H9 (cell line): Measurements from ENCODE around the gene KCTD6. TPM values are rescaled to one million over a fixed set of nuclear protein-coding genes. Genes with fewer than 3 reads are reported as not detected.
A peak's percentile ranks its signal among the peaks of the same experiment; 100 is the strongest.

Experiments
- DNase-seq: peaks from one replicate; pipeline ENCODE4 v3.0.0-alpha.2; 2017
- H2AFZ ChIP-seq: one replicate; pipeline ENCODE4 v1.6.1; 2013; ENCODE audit warnings: mild to moderate bottlenecking, low read length, control low read depth, moderate library complexity
- H2AK5ac ChIP-seq: 2 replicates; pipeline ENCODE4 v1.6.1; 2013; ENCODE audit warnings: low read length, control low read depth, mixed read lengths; ENCODE audit not compliant: insufficient read length
- H2BK120ac ChIP-seq: one replicate; pipeline ENCODE4 v1.6.1; 2013; ENCODE audit warnings: low read depth, mild to moderate bottlenecking, low read length, control low read depth, inconsistent platforms; ENCODE audit not compliant: poor library complexity, severe bottlenecking
- H2BK12ac ChIP-seq: 2 replicates; pipeline ENCODE4 v1.6.1; 2013; ENCODE audit warnings: low read length, control low read depth, mixed read lengths, low read depth; ENCODE audit not compliant: insufficient read length
- H2BK15ac ChIP-seq: 2 replicates; pipeline ENCODE4 v1.6.1; 2013; ENCODE audit warnings: low read depth, low read length, control low read depth
- H2BK20ac ChIP-seq: one replicate; pipeline ENCODE4 v1.6.1; 2013; ENCODE audit warnings: low read depth, mild to moderate bottlenecking, low read length, control low read depth, inconsistent platforms; ENCODE audit not compliant: poor library complexity, severe bottlenecking
- H2BK5ac ChIP-seq: 2 replicates; pipeline ENCODE4 v1.6.1; 2013; ENCODE audit warnings: low read length, control low read depth, mixed read lengths; ENCODE audit not compliant: insufficient read length
- H3K14ac ChIP-seq: 2 replicates; pipeline ENCODE4 v1.6.1; 2013; ENCODE audit warnings: low read length, control low read depth; ENCODE audit not compliant: insufficient read depth
- H3K18ac ChIP-seq: 2 replicates; pipeline ENCODE4 v1.6.1; 2013; ENCODE audit warnings: low read depth, mild to moderate bottlenecking, mixed read lengths, low read length, control low read depth; ENCODE audit not compliant: insufficient read length
- H3K23ac ChIP-seq: 2 replicates; pipeline ENCODE4 v1.6.1; 2013; ENCODE audit warnings: low read length, control low read depth, mixed read lengths, low read depth; ENCODE audit not compliant: insufficient read length
- H3K23me2 ChIP-seq: 2 replicates; pipeline ENCODE4 v1.6.1; 2013; ENCODE audit warnings: low read depth, mild to moderate bottlenecking, mixed read lengths, low read length, control low read depth; ENCODE audit not compliant: insufficient read length, poor library complexity, severe bottlenecking
- H3K27ac ChIP-seq: 2 replicates; pipeline ENCODE4 v1.5.1; 2013; ENCODE audit warnings: low read length, control low read depth, mixed read lengths, low read depth; ENCODE audit not compliant: insufficient read length
- H3K27me3 ChIP-seq: 2 replicates; pipeline ENCODE4 v1.6.1; 2013; ENCODE audit warnings: low read length, control low read depth, inconsistent platforms; ENCODE audit not compliant: insufficient read depth
- H3K4ac ChIP-seq: 2 replicates; pipeline ENCODE4 v1.6.1; 2013; ENCODE audit warnings: low read depth, mild to moderate bottlenecking, control low read depth, inconsistent platforms, low read length, moderate library complexity
- H3K4me1 ChIP-seq: 2 replicates; pipeline ENCODE4 v1.6.1; 2013; ENCODE audit warnings: low read length, control low read depth, inconsistent platforms; ENCODE audit not compliant: insufficient read depth
- H3K4me2 ChIP-seq: 2 replicates; pipeline ENCODE4 v1.6.1; 2013; ENCODE audit warnings: low read length, control low read depth, mixed read lengths; ENCODE audit not compliant: insufficient read length, insufficient read depth
- H3K56ac ChIP-seq: 2 replicates; pipeline ENCODE4 v1.6.1; 2013; ENCODE audit warnings: low read depth, mild to moderate bottlenecking, mixed read lengths, low read length, control low read depth; ENCODE audit not compliant: insufficient read length
- H3K79me1 ChIP-seq: 2 replicates; pipeline ENCODE4 v1.6.1; 2013; ENCODE audit warnings: low read depth, mild to moderate bottlenecking, moderate library complexity, low read length, control low read depth, inconsistent platforms; ENCODE audit not compliant: insufficient read depth, poor library complexity, severe bottlenecking
- H3K79me2 ChIP-seq: 2 replicates; pipeline ENCODE4 v1.6.1; 2013; ENCODE audit warnings: low read length, control low read depth, inconsistent platforms; ENCODE audit not compliant: insufficient read depth
- H3K9ac ChIP-seq: 2 replicates; pipeline ENCODE4 v1.6.1; 2013; ENCODE audit warnings: low read length, control low read depth, mixed read lengths; ENCODE audit not compliant: insufficient read length; ENCODE audit errors: extremely low read depth
- H3K9me3 ChIP-seq: one replicate; pipeline ENCODE4 v1.6.1; 2013; ENCODE audit warnings: low read depth, low read length, inconsistent platforms; ENCODE audit not compliant: control insufficient read depth
- H3T11ph ChIP-seq: one replicate; pipeline ENCODE4 v1.6.1; 2013; ENCODE audit warnings: mild to moderate bottlenecking, low read length, control low read depth, inconsistent platforms
- H4K20me1 ChIP-seq: one replicate; pipeline ENCODE4 v1.6.1; 2013; ENCODE audit not compliant: control insufficient read depth, insufficient read length, insufficient read depth
- H4K5ac ChIP-seq: 2 replicates; pipeline ENCODE4 v1.6.1; 2013; ENCODE audit warnings: low read depth, mild to moderate bottlenecking, mixed read lengths, low read length, control low read depth; ENCODE audit not compliant: insufficient read length
- H4K8ac ChIP-seq: replicated peaks from 2 replicates; pipeline ENCODE4 v1.6.1; 2013; ENCODE audit warnings: low read length, control low read depth, mixed read lengths, low read depth; ENCODE audit not compliant: insufficient read length
- H4K91ac ChIP-seq: 2 replicates; pipeline ENCODE4 v1.6.1; 2013; ENCODE audit warnings: low read depth, mild to moderate bottlenecking, moderate library complexity, mixed read lengths, low read length, control low read depth; ENCODE audit not compliant: insufficient read length
- H3K27ac Mint-ChIP-seq, 3 experiments: 2 replicates in 2 of 3; 3 replicates in 1 of 3; pipeline ENCODE4 v1.8.0; 2020 to 2021; ENCODE audit warnings: mixed read lengths in 3 of 3, mild to moderate bottlenecking in 1 of 3, moderate library complexity in 1 of 3
- H3K27me3 Mint-ChIP-seq: 2 replicates; pipeline ENCODE4 v1.8.0; 2021; ENCODE audit warnings: low read depth, mild to moderate bottlenecking, moderate library complexity, mixed read lengths
- H3K36me3 Mint-ChIP-seq, 3 experiments: 2 replicates in 2 of 3; 3 replicates in 1 of 3; pipeline ENCODE4 v1.8.0; 2020 to 2021; ENCODE audit warnings: low read depth in 3 of 3, mixed read lengths in 3 of 3; ENCODE audit not compliant: insufficient read depth in 1 of 3
- H3K4me1 Mint-ChIP-seq, 2 experiments: 2 replicates each; pipeline ENCODE4 v1.8.0; 2020; ENCODE audit warnings: mixed read lengths in 2 of 2
- H3K4me3 Mint-ChIP-seq, 2 experiments: 2 replicates in 1 of 2; 3 replicates in 1 of 2; pipeline ENCODE4 v1.8.0; 2020 to 2021; ENCODE audit warnings: mild to moderate bottlenecking in 2 of 2, mixed read lengths in 2 of 2, moderate library complexity in 1 of 2
- H3K9me3 Mint-ChIP-seq, 2 experiments: 2 replicates in 1 of 2; 3 replicates in 1 of 2; pipeline ENCODE4 v1.8.0; 2020; ENCODE audit warnings: mild to moderate bottlenecking in 2 of 2, mixed read lengths in 2 of 2, moderate library complexity in 1 of 2
- WGBS: extraction: QIAGEN DNeasy Blood & Tissue Kit; methylation state at CpG from one replicate; pipeline ENCODE4 v1.1.7; 2013; ENCODE audit warnings: missing lambda C conversion rate, low lambda C conversion rate, mixed read lengths; ENCODE audit not compliant: insufficient read length; ENCODE audit errors: extremely low coverage; 5-methylcytosine and 5-hydroxymethylcytosine counted together
- total RNA-seq: library from RNA; stranded (reverse); gene quantifications from 2 replicates; pipeline ENCODE4 v1.2.1, GENCODE V29; 2021
- TF ChIP-seq, protein P1 (sequence below): fragments of 200-600 bp; sonication (generic); conservative IDR thresholded peaks from 3 replicates; pipeline ENCODE4 v1.8.0; 2021; ENCODE audit warnings: antibody characterized with exemption, mild to moderate bottlenecking

The KCTD6 gene
- total RNA-seq, 1 experiment from 2014 or later = 14.2 TPM

- Histone ChIP-seq H3T11ph (no peak overlapping the region), H3K27me3 (no peaks in the 10 kb centered on the region), H2AK5ac (no peak overlapping the region), H2BK20ac (no peak overlapping the region), H2BK5ac (no peak overlapping the region), H3K79me1 (no peaks in the 10 kb centered on the region), H4K91ac (peak overlapping the region; percentile 13), H3K27ac (no peak overlapping the region), H3K18ac (no peak overlapping the region), H4K5ac (no peak overlapping the region), H3K23ac (peak overlapping the region; percentile 92), H3K4me1 (peaks cover 6% of the 10 kb centered on the region), H4K8ac (no peak overlapping the region), H3K79me2 (no peaks in the 10 kb centered on the region), H2AFZ (no peak overlapping the region), H3K4ac (no peak overlapping the region), H2BK12ac (no peak overlapping the region), H3K14ac (no peak overlapping the region), H3K4me2 (no peak overlapping the region), H4K20me1 (no peaks in the 10 kb centered on the region), H3K56ac (no peak overlapping the region), H2BK120ac (no peak overlapping the region), H3K9ac (no peak overlapping the region), H3K9me3 (no peaks in the 10 kb centered on the region), H2BK15ac (no peak overlapping the region), H3K23me2 (no peaks in the 10 kb centered on the region)
- Mint-ChIP-seq H3K27me3 (peaks cover 2% of the 10 kb centered on the region), H3K36me3 (0 out of 7 replicates have a peak, but pooled peaks cover 0 to 1% (median 0%) of the 10 kb centered on the region in 3 experiments), H3K4me1 (peaks cover 19 to 23% of the 10 kb centered on the region in 2 experiments), H3K9me3 (peaks cover 0 to 6% of the 10 kb centered on the region in 2 experiments; a peak in 2 of 5 replicates), H3K27ac (no peak overlapping the region), H3K4me3 (no peak overlapping the region)
- no CpG with 5 or more reads among the region's 3 CpGs for WGBS
- TF ChIP-seq, protein P1, sequence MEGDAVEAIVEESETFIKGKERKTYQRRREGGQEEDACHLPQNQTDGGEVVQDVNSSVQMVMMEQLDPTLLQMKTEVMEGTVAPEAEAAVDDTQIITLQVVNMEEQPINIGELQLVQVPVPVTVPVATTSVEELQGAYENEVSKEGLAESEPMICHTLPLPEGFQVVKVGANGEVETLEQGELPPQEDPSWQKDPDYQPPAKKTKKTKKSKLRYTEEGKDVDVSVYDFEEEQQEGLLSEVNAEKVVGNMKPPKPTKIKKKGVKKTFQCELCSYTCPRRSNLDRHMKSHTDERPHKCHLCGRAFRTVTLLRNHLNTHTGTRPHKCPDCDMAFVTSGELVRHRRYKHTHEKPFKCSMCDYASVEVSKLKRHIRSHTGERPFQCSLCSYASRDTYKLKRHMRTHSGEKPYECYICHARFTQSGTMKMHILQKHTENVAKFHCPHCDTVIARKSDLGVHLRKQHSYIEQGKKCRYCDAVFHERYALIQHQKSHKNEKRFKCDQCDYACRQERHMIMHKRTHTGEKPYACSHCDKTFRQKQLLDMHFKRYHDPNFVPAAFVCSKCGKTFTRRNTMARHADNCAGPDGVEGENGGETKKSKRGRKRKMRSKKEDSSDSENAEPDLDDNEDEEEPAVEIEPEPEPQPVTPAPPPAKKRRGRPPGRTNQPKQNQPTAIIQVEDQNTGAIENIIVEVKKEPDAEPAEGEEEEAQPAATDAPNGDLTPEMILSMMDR = no peak
- no peak for DNase-seq
Observed at GRCh38 chr3:58474967-58475578, 16.8 kb upstream of the KCTD6 start.
